Pancreas (tissue), 10 donors: ENCODE data around the gene FCAR. TPM values are rescaled to one million over a fixed set of nuclear protein-coding genes. Genes with fewer than 3 reads are reported as not detected.
"Not testable (repeated sequence)": the region's sequence is repeated elsewhere in the genome, so short reads cannot be mapped to it uniquely, and the experiment has no call there.

Experiments
- ATAC-seq, 4 donors: fragments of 200-7000 bp; cut with Tn5 transposase; one replicate each; pipeline versions ENCODE4 v1.8.0 to v1.9.1; 2020; ENCODE audit warnings: mild to moderate bottlenecking in 4 of 4, moderate library complexity in 4 of 4
- DNase-seq, 6 donors: peaks; one replicate each; pipeline ENCODE4 v3.0.0-alpha.2; 2020
- FAIRE-seq: peaks from 2 replicates; lab custom pipeline; 2012; peaks lifted over from hg19 to GRCh38; lab: Jason Lieb, UNC
- H3K27ac ChIP-seq, 4 donors: fragments of 200-600 bp; sonication (generic); 1 replicate in 3 of 4; 2 replicates in 1 of 4; pipeline versions ENCODE4 v1.5.0 to v1.8.0; 2020
- H3K27me3 ChIP-seq, 4 donors: fragments of 200-600 bp; one replicate each; pipeline ENCODE4 v1.8.0; 2021
- H3K36me3 ChIP-seq, 3 donors: fragments of 200-600 bp; sonication (generic) in 1 of 3; one replicate each; pipeline versions ENCODE4 v1.5.0 to v1.8.0; 2020 to 2021
- H3K4me1 ChIP-seq, 3 donors: fragments of 200-600 bp; one replicate each; pipeline ENCODE4 v1.8.0; 2021
- H3K4me3 ChIP-seq, 4 donors: fragments of 200-600 bp; sonication (generic) in 2 of 4; one replicate each; pipeline versions ENCODE4 v1.5.0 to v1.8.0; 2020 to 2021
- H3K9me3 ChIP-seq, 4 donors: fragments of 200-600 bp; one replicate each; pipeline ENCODE4 v1.8.0; 2021
- whole genome bisulfite sequencing, 2 donors: extraction: QIAGEN DNeasy Blood & Tissue Kit; methylation state at CpG; one replicate each; pipeline ENCODE4 v1.1.7; 2013; 5-methylcytosine and 5-hydroxymethylcytosine counted together
- intact Hi-C, 3 donors: fragments of 100-400 bp; cut with DNase I; formaldehyde crosslinking; loops; one replicate each; pipeline versions ENCODE4 v1.11.1 to v1.14.2; 2022
- polyA plus RNA-seq, 2 donors: library from polyadenylated mRNA; stranded (reverse); fragments of 200-250 nt; gene quantifications; one replicate each; pipeline ENCODE4 v1.2.3, GENCODE V29; 2013
- total RNA-seq, 6 donors: library from RNA; stranded (reverse); fragmentation: NEBNext Ultra II Directional in 4 of 6; extraction: Animal tissue kit (Norgen Biotek cat#: 25700) in 4 of 6; gene quantifications; one replicate each; pipeline versions ENCODE4 v1.2.1 to v1.2.4, GENCODE V29; 2021 to 2023
- TF ChIP-seq, protein P1 (sequence below), 4 donors: fragments of 200-600 bp; sonication (generic) in 3 of 4; IDR thresholded peaks; one replicate each; pipeline versions ENCODE4 v1.5.0 to v1.8.0; 2021; ENCODE audit warnings: antibody characterized with exemption in 4 of 4
- donor health status: healthy with polysubstance abuse.
- donor health status: DM: no; HTN: no; CAD: no; lungs with moderate emphysema.
- donor health status: DM: no; HTN: no; CAD: no.
- donor health status: control.
- donor health status: control.
- donor health status: Bipolar disorder and iron deficiency.
- donor health status: DM: yes; HTN: yes; CAD: no.
- donor health status: DM: no; HTN: no; CAD: no.
- donor health status: DM: no; HTN: no; CAD: no.
- donor health status: DM: yes; HTN: yes; CAD: no.

Gene FCAR
- total RNA-seq (under 1 TPM in 2 of 6 donors, not detected in 4; 0.29 to 0.64 TPM), polyA plus RNA-seq (under 1 TPM in 1 of 2 donors, not detected in 1; 0.07 TPM)

GRCh38 chr19:54873990-54874389 lies at the start of gene FCAR:
FCAR (plus strand) TSS chr19:54874235; CDS start chr19:54874290, 55 bp downstream.
- H3K9me3 ChIP-seq = no peaks in the 10 kb centered on the region
- intact Hi-C loops = no loop called here
- H3K4me3 ChIP-seq = no peak within 1 kb of the TSS
- TF ChIP-seq, protein P1, sequence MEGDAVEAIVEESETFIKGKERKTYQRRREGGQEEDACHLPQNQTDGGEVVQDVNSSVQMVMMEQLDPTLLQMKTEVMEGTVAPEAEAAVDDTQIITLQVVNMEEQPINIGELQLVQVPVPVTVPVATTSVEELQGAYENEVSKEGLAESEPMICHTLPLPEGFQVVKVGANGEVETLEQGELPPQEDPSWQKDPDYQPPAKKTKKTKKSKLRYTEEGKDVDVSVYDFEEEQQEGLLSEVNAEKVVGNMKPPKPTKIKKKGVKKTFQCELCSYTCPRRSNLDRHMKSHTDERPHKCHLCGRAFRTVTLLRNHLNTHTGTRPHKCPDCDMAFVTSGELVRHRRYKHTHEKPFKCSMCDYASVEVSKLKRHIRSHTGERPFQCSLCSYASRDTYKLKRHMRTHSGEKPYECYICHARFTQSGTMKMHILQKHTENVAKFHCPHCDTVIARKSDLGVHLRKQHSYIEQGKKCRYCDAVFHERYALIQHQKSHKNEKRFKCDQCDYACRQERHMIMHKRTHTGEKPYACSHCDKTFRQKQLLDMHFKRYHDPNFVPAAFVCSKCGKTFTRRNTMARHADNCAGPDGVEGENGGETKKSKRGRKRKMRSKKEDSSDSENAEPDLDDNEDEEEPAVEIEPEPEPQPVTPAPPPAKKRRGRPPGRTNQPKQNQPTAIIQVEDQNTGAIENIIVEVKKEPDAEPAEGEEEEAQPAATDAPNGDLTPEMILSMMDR (IDR thresholded peaks at IDR 0.05) = no peak
- no peak within 1 kb of the TSS for H3K27ac ChIP-seq
- no peaks in the 10 kb centered on the region for H3K27me3 ChIP-seq
- ATAC-seq (no peak), DNase-seq (no peak), FAIRE-seq (no peak)
- no peaks in the 10 kb centered on the region for H3K36me3 ChIP-seq
- H3K4me1 ChIP-seq = no peaks in the 10 kb centered on the region
- WGBS, 2 donors = 50 to 64% methylated on average over 8 of the region's 8 CpGs

- H3K27me3 ChIP-seq, H3K4me3 ChIP-seq, H3K4me1 ChIP-seq, FAIRE-seq, H3K27ac ChIP-seq, DNase-seq, intact Hi-C loops, ATAC-seq, H3K36me3 ChIP-seq, H3K9me3 ChIP-seq: not testable (repeated sequence)
- 27 to 47% methylated on average over 4 of the region's 4 CpGs for WGBS, 2 donors
Measured at GRCh38 chr19:54824416-54824815, 49.6 kb upstream of the FCAR start.

- intact Hi-C loops, ATAC-seq, H3K9me3 ChIP-seq, H3K27ac ChIP-seq, FAIRE-seq, DNase-seq, H3K27me3 ChIP-seq, H3K4me3 ChIP-seq, H3K36me3 ChIP-seq, H3K4me1 ChIP-seq: not testable (repeated sequence)
- 41 to 56% methylated on average over 7 of the region's 7 CpGs for WGBS, 2 donors
Measured at GRCh38 chr19:54825326-54825725, 48.7 kb upstream of the FCAR start.

DNA sequence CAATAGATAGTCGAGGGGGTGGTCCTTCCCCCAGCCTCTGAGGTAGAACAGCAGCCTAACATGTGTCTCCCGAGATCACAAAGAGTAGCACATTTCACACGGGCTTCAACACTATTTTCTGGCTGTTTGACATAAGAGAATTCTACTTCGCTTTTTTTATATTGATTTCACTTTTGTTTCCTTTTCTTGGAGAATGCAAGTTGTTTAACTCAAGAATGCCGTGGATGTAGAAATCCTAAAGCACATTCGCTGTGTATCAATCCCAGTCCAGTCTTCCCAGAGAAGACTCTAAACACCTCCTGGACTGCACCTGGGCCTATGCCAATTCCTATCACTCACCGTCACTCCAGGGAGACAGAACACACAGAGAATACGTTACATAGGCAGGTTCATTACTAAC lies 46.0 kb upstream of the FCAR start:
- H3K4me1 ChIP-seq, H3K27ac ChIP-seq, H3K27me3 ChIP-seq, H3K36me3 ChIP-seq, DNase-seq, ATAC-seq, H3K9me3 ChIP-seq, FAIRE-seq, H3K4me3 ChIP-seq, intact Hi-C loops: not testable (repeated sequence)
- WGBS, 2 donors = 51 to 63% methylated on average over 6 to 7 of the region's 8 CpGs

GRCh38 chr19:54832496-54832895 lies 41.5 kb upstream of the FCAR start, which contains the start of gene KIR2DS4:
KIR2DS4 (plus strand) TSS chr19:54832676.
- FAIRE-seq, H3K4me1 ChIP-seq, ATAC-seq, H3K4me3 ChIP-seq, H3K27me3 ChIP-seq, H3K9me3 ChIP-seq, H3K36me3 ChIP-seq, H3K27ac ChIP-seq, DNase-seq, intact Hi-C loops: not testable (repeated sequence)
- WGBS, 2 donors = 82 to 93% methylated on average over 14 of the region's 14 CpGs

DNA sequence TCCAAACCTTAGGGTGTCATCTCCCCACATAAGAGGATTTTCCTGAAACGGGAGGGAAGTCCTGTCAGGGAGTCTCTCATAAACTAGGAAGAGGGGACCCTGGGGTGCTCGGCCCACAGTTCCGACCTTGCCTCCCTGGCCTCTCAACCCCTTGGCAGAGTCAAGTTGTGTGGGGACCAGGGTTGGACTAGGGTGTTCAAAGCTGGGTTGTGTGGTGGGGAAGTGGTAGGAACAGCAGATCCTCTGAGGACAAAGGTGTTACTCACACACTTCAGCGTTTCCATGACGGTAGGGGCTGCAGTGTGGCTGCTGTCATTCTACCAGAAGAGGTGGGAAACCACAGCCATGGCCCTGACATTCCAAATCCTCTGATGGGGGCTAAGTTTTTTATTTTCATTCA lies 38.9 kb upstream of the FCAR start:
- intact Hi-C loops, H3K4me3 ChIP-seq, H3K36me3 ChIP-seq, H3K4me1 ChIP-seq, H3K27ac ChIP-seq, H3K9me3 ChIP-seq, H3K27me3 ChIP-seq, FAIRE-seq, ATAC-seq, DNase-seq: not testable (repeated sequence)
- WGBS, 2 donors = 68 to 70% methylated on average over 5 of the region's 5 CpGs

DNA sequence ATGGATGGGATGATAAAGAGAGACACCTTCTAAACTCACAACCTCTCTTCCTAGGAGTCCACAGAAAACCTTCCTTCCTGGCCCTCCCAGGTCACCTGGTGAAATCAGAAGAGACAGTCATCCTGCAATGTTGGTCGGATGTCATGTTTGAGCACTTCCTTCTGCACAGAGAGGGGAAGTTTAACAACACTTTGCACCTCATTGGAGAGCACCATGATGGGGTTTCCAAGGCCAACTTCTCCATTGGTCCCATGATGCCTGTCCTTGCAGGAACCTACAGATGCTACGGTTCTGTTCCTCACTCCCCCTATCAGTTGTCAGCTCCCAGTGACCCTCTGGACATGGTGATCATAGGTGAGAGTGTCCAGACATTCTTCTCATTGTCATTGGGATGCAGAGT lies 36.5 kb upstream of the FCAR start:
- not testable (repeated sequence) for FAIRE-seq, DNase-seq

GRCh38 chr19:54843171-54843570 lies 30.9 kb upstream of the FCAR start:
- H3K4me1 ChIP-seq, FAIRE-seq, ATAC-seq, H3K9me3 ChIP-seq, H3K27ac ChIP-seq, H3K4me3 ChIP-seq, intact Hi-C loops, H3K27me3 ChIP-seq, H3K36me3 ChIP-seq, DNase-seq: not testable (repeated sequence)
- WGBS, 2 donors = 43 to 56% methylated on average over 8 of the region's 8 CpGs

More for the DNA sequence above, 36.5 kb upstream of the FCAR start:
- WGBS, 2 donors = 32 to 40% methylated on average over 2 of the region's 2 CpGs
- H3K27ac ChIP-seq, ATAC-seq, H3K9me3 ChIP-seq, H3K4me3 ChIP-seq, intact Hi-C loops, H3K36me3 ChIP-seq, H3K27me3 ChIP-seq, H3K4me1 ChIP-seq: not testable (repeated sequence)

- H3K4me1 ChIP-seq, H3K27ac ChIP-seq, H3K9me3 ChIP-seq, H3K36me3 ChIP-seq, DNase-seq, H3K4me3 ChIP-seq, FAIRE-seq, ATAC-seq, intact Hi-C loops, H3K27me3 ChIP-seq: not testable (repeated sequence)
- 77 to 81% methylated on average over 16 of the region's 16 CpGs for WGBS, 2 donors
Measured at GRCh38 chr19:54850061-54850640, 23.9 kb upstream of the FCAR start, which contains the start of gene KIR3DL2. KIR3DL2 (plus strand) TSS chr19:54850443; CDS start chr19:54850476, 33 bp downstream.
